Skin epidermis (tissue), 12 donors: ENCODE measurements around the gene CAMK2A.
"Not testable (repeated sequence)": the region's sequence is repeated elsewhere in the genome, so short reads cannot be mapped to it uniquely, and the experiment has no call there.

Source experiments
- H3K27ac ChIP-seq, 21 experiments: fragments of 200-600 bp; sonication (generic) in 11 of 21; one replicate each; pipeline ENCODE4 v1.5.0; 2020; ENCODE audit warnings: mild to moderate bottlenecking in 3 of 21, inconsistent platforms in 2 of 21, moderate library complexity in 2 of 21
- H3K4me3 ChIP-seq, 7 experiments: fragments of 200-600 bp; sonication (generic) in 2 of 7; one replicate each; pipeline ENCODE4 v1.5.0; 2020; ENCODE audit warnings: inconsistent platforms in 2 of 7, mild to moderate bottlenecking in 2 of 7, moderate library complexity in 1 of 7

CAMK2A gene

DNA sequence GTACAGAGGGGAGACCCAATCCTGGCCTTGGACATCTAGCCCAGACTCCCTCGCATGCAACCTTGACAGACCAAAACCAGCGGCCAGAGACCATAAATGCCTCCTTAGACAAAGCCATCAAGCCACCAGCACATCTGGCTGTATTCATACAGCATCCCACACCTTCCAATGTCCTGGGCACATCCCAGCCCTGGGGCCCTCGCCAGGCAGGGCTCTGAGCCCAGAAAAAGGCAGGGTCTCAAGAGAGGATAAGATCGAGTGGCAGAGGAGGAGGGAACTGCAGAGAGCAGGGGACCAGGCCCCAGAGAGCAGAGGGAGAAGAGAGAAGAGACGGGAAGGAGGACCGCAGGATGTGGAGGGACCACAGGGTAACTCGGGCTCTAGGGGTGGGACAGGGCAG, 45.4 kb downstream of the CAMK2A start:
- Histone ChIP-seq H3K4me3 (no peak overlapping the region), H3K27ac (no peak overlapping the region)

GRCh38 chr5:150243590-150243989, 46.0 kb downstream of the CAMK2A start:
- Histone ChIP-seq H3K27ac (no peak overlapping the region), H3K4me3 (no peak overlapping the region)

DNA sequence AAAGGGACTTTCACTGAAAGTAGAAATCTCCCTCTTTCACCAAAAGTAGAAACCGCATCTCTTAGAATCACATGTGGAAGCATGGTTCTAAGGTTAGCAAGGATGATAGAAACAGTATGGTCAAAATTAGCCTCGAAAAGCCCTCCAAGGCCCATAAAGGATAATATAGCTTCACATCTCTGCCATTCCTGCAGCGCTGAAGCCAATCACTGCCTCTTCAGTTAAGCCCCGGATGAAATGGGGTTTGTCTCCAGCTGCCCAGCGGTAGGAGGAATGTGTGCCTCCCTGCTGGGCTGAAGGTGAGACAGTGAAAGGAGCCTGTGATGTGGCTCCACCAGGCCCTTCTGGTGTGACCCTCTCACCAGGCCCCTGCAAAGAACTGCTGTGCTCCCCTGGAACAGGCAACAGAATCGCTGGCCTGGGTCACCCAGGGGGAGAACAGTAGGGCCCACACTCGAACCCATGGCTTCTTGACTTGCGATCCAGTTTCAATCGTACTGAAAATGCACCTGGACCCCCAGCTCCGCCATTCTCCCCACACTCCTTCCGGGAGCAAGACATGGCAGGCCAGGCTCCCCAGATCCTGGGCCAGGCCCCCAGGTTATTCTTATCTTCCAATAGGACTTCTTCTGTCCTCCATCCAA, 47.2 kb downstream of the CAMK2A start:
- Histone ChIP-seq H3K27ac (no peak overlapping the region), H3K4me3 (no peak overlapping the region)

- Histone ChIP-seq H3K27ac (no peak overlapping the region), H3K4me3 (no peak overlapping the region)
Observed at GRCh38 chr5:150241298-150242160, 48.0 kb downstream of the CAMK2A start.

DNA sequence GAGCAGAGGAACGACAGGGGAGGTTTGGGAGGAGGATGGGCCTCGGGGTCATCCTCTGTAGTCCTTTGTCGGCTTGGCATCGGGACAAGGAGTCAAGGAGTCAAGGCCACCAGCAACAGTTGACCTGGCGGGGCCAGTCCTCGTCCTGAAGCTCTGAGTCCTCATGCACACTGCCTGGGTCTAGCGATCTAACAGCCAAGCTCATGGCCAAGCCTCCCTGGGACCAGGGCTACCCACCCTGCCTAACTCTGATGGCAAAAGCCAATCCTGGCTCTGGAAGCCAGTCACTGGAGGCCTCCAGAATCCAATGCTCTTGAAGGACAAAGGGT, 49.8 kb downstream of the CAMK2A start:
- no peak overlapping the region for H3K27ac ChIP-seq

DNA sequence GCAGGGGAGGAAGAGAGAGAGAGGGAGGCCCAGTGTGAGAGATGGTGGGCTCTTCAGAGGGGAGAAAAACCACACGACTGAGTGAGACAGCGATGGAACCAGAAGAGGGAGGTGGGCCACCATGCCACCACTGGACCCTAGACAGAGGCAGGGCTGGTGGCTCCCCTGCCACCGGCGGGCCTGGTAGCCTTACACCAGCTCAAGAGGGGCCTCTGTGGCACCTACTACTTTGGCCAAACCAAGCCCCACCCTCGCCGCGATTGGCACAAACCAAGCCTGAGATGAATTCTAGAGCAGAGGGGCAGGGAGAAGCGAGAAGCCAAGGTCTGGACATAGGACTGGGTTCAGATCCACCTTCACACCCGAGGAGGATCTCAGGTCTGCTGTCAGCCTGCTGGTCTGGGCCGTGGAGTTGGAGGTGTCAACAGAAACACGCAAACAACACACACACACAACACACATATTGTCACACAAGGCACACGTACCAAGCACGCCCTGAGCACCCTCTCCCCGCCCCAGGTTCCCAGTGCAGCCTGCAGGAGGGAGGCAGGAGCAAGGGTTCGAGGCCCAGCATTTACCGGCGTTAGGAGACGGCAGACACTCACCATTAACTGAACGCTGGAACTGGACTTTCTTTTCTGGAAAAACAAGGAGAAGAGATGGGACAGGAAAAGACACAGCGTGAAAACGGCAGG, 50.3 kb downstream of the CAMK2A start:
- Histone ChIP-seq H3K4me3 (no peak overlapping the region), H3K27ac (no peak overlapping the region)

More for the DNA sequence above, 49.8 kb downstream of the CAMK2A start:
- no peak overlapping the region for H3K4me3 ChIP-seq

GRCh38 chr5:150238646-150239045, 50.9 kb downstream of the CAMK2A start:
- H3K4me3 ChIP-seq, result no peak overlapping the region
- no peak overlapping the region for H3K27ac ChIP-seq

GRCh38 chr5:150236981-150237754, 52.4 kb downstream of the CAMK2A start:
- Histone ChIP-seq H3K4me3 (no peak overlapping the region), H3K27ac (no peak overlapping the region)

GRCh38 chr5:150236313-150236712, 53.3 kb downstream of the CAMK2A start:
- Histone ChIP-seq H3K27ac (no peak overlapping the region), H3K4me3 (no peak overlapping the region)

GRCh38 chr5:150235500-150235854, 54.1 kb downstream of the CAMK2A start:
- Histone ChIP-seq H3K27ac (no peak overlapping the region), H3K4me3 (no peak overlapping the region)

DNA sequence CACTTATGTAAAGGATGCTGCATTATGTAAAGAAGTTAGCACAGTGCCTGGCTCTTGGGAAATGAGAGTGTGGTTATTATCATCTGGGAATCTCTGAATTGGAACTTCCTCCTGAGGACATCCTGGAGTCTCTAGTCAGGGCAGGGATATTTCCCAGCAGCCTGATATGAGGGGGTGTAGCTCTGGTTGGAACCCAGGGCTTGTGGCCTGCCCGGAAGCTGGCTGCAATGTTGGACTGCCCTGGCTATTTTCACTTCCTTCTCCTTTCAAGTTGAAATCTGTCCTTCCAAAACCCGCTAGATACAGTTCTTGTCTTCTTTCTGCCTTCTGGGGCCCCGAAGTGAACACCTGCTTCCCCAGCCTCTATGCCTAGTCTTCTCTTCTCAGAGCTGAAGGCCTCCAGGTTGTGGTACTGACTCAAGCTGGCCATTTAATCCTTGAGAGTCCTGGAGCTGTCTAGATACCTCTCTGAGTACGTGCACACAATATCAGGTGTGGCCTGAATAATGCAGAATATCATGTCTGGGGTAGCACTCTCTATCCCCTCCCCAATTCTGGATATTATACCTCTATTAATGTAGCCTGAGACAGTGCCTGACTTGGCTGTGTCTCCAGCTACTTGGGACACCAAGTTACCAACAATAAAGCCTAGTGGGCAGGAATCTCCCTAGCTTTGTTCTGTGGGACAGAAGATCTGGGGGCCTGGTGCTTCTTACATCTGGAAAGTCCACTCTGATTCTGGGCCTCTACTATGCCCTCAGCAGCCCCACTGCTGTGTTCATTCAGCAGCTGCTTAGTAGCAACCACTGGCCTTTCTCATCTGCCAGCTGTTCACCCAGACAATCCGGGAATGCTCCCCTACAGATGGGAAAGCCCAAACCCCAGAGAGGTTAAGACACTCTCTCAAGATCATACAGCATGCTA, 54.7 kb downstream of the CAMK2A start:
- Histone ChIP-seq H3K27ac (peak overlapping the region in 1 of 21 experiments; percentile 17), H3K4me3 (no peak overlapping the region)

DNA sequence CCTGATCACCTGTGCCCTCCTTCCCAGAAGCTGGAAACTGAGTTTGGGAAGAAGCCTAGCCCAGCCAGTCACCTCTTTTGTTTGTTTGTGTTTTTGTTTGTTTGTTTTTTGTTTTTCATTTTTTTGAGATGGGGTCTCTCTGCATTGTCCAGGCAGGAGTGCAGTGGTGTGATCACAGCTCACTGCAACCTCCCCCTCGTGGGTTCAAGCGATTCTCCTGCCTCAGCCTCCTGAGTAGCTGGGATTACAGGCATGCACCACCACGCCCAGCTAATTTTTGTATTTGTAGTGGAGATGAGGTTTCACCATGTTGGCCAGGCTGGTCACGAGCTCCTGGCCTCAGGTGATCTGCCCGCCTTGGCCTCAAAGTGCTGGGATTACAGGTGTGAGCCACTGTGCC, 55.9 kb downstream of the CAMK2A start:
- H3K27ac ChIP-seq, H3K4me3 ChIP-seq: not testable (repeated sequence)

DNA sequence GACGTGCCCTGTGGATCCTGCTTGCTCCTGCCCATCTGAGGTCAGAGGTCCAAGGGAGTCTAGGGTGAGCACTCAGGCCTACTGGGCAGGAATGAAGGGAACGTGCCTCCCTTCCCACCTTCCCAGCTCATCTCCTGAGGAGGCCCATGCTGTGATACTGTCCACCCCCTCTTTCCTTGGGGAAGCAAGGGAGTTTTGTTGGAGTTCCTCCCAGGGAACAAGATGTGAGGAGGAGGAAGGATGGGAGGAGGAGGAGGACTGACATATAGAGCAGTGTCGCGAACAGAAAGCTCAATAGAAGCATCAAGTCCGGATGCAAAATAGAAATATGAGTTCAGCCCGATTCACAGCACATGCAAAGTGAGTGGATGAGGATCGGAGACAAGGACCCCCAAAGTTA, 58.7 kb downstream of the CAMK2A start:
- no peak overlapping the region for H3K27ac ChIP-seq
- H3K4me3 ChIP-seq, result no peak overlapping the region

GRCh38 chr5:150229571-150229970, 60.0 kb downstream of the CAMK2A start:
- H3K27ac ChIP-seq, result no peak overlapping the region
- no peak overlapping the region for H3K4me3 ChIP-seq

DNA sequence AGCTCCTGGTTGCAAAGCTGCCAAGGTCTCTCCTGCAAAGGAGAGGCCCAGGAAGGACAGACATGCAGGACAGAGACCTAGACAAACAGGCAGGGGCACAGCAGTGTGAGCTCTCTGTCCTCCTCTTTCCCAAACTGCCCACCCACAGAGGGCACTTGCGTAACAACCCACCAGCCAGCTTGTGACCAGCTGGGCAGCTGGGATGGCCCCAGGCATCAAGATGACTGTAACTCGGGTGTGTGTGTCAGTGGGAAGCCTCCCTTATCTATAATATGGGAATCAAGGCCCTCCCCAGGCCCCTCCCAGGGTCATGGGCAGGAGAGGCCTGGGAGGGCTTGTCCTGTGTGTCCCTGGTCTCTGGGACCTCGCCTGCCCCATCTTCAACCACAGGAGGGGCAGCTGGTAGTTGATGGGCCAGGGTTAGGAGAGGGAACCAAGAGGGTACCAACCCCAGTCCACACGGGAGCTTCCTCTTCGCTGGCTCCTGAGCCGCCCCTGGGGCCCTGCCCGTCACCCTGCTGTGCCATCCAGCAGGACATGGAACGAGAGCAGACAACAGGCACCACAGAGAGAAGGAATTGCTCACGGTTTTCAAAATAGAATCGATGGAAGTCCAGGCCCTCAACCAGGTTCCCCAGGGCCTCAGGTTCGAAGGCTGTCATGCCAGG, 61.8 kb downstream of the CAMK2A start:
- H3K27ac ChIP-seq, result no peak overlapping the region

DNA sequence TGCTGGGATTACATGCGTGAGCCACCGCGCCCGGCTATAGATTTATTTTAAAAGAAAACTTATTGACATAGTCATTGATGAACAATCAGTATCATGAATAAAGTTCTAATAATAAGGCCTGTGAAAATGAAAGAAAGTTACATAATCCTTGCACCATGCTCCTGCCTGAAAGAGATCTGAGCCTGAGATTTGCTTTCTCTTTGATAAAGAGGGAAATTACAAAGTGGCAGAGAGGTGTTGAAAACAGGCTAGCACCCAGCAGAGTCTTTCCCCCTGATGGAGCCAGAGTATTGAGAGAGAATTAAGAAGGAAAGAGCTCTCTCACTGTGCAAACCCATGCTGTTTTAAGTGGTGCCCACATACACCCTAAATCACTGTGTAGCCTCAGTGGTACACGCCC, 62.5 kb downstream of the CAMK2A start:
- H3K4me3 ChIP-seq, result no peak overlapping the region
- no peak overlapping the region for H3K27ac ChIP-seq

More for the DNA sequence above, 61.8 kb downstream of the CAMK2A start:
- H3K4me3 ChIP-seq, result no peak overlapping the region

- H3K4me3 ChIP-seq, result no peak overlapping the region
- no peak overlapping the region for H3K27ac ChIP-seq
Observed at GRCh38 chr5:150224483-150225027, 65.0 kb downstream of the CAMK2A start.

- Histone ChIP-seq H3K27ac (no peak overlapping the region), H3K4me3 (no peak overlapping the region)
Observed at GRCh38 chr5:150223474-150223873, 66.1 kb downstream of the CAMK2A start.
